HepG2 (cell line): ENCODE results near the gene UPK1A. TPM values are rescaled to one million over a fixed set of nuclear protein-coding genes. Genes with fewer than 3 reads are reported as not detected.

Source experiments
- CHD4 ChIP-seq: fragments of 200-600 bp; sonication (generic); IDR thresholded peaks from 2 replicates; pipeline ENCODE4 v1.7.0; 2017; ENCODE audit warnings: mild to moderate bottlenecking, low read length, borderline replicate concordance
- FOXA3 ChIP-seq: IDR thresholded peaks from 2 replicates; pipeline ENCODE4 v1.6.1; 2016; ENCODE audit warnings: missing genetic modification reagents, missing compliant biosample characterization
- GTF2F1 ChIP-seq: fragments of 150-350 bp; IDR thresholded peaks from 2 replicates; pipeline ENCODE4 v1.6.1; 2014; ENCODE audit warnings: low read length
- HOXA9 ChIP-seq: sonication (generic); formaldehyde crosslinking; IDR thresholded peaks from 2 replicates; pipeline ENCODE4 v1.8.1; 2022; ENCODE audit warnings: missing genetic modification reagents, mild to moderate bottlenecking, moderate library complexity, borderline replicate concordance
- NFKB2 ChIP-seq: sonication (generic); formaldehyde crosslinking; IDR thresholded peaks from 2 replicates; pipeline ENCODE4 v1.4.0; 2020; ENCODE audit warnings: missing genetic modification reagents, borderline replicate concordance
- POLR2AphosphoS2 ChIP-seq: IDR thresholded peaks from 2 replicates; pipeline ENCODE4 v1.6.1; 2011; ENCODE audit warnings: low read depth, low read length, improper control_type of control experiment
- SP140L ChIP-seq: sonication (generic); formaldehyde crosslinking; IDR thresholded peaks from 2 replicates; pipeline ENCODE4 v1.4.0; 2020; ENCODE audit warnings: missing genetic modification reagents, borderline replicate concordance
- TP53 ChIP-seq: sonication (generic); formaldehyde crosslinking; conservative IDR thresholded peaks from 2 replicates; pipeline ENCODE4 v1.4.0; 2020; ENCODE audit warnings: missing genetic modification reagents
- YEATS4 ChIP-seq: sonication (generic); formaldehyde crosslinking; IDR thresholded peaks from 2 replicates; pipeline ENCODE4 v1.4.0; 2020; ENCODE audit warnings: missing genetic modification reagents, borderline replicate concordance
- ZNF136 ChIP-seq: sonication (generic); formaldehyde crosslinking; IDR thresholded peaks from 2 replicates; pipeline ENCODE4 v1.8.1; 2022; ENCODE audit warnings: low read depth, mild to moderate bottlenecking, moderate library complexity, missing genetic modification reagents
- ZNF441 ChIP-seq: sonication (generic); formaldehyde crosslinking; IDR thresholded peaks from 2 replicates; pipeline ENCODE4 v1.7.0; 2021; ENCODE audit warnings: missing genetic modification reagents, borderline replicate concordance
- ZNF484 ChIP-seq: sonication (generic); formaldehyde crosslinking; IDR thresholded peaks from 2 replicates; pipeline ENCODE4 v1.5.1; 2020; ENCODE audit warnings: mild to moderate bottlenecking, low read depth, missing genetic modification reagents, borderline replicate concordance
- ZNF713 ChIP-seq: sonication (generic); formaldehyde crosslinking; IDR thresholded peaks from 2 replicates; pipeline ENCODE4 v1.4.0; 2020; ENCODE audit warnings: mild to moderate bottlenecking, missing genetic modification reagents
- ZNF773 ChIP-seq: sonication (generic); formaldehyde crosslinking; IDR thresholded peaks from 2 replicates; pipeline ENCODE4 v1.4.0; 2020; ENCODE audit warnings: missing genetic modification reagents, borderline replicate concordance
- polyA plus RNA-seq, 8 experiments: library from polyadenylated mRNA; depleted of rRNA in 3 of 8; stranded (reverse) in 7 of 8; unstranded in 1 of 8; fragments of >200 nt; fragmentation: Illumina TruSeq in 4 of 8; extraction: Trizol in 4 of 8; gene quantifications; 2 replicates each; pipeline versions ENCODE4 v1.2.1 to v1.2.3, GENCODE V29; 2011 to 2016; ENCODE audit warnings: low read depth in 4 of 8, missing spikeins in 1 of 8, mixed read lengths in 1 of 8; ENCODE audit not compliant: insufficient read depth in 1 of 8
- total RNA-seq, 5 experiments: library from RNA; depleted of rRNA; stranded (reverse); fragments of >200 nt; fragmentation: Illumina TruSeq; extraction: Trizol; gene quantifications; 2 replicates each; pipeline ENCODE4 v1.2.3, GENCODE V29; 2016; ENCODE audit warnings: low read depth in 1 of 5
- TF ChIP-seq, protein P1 (sequence below): sonication (generic); formaldehyde crosslinking; IDR thresholded peaks from 2 replicates; pipeline ENCODE4 v1.4.0; 2020; ENCODE audit warnings: missing genetic modification reagents, borderline replicate concordance
- TF ChIP-seq, protein P2 (sequence below): sonication (generic); formaldehyde crosslinking; IDR thresholded peaks from 2 replicates; pipeline ENCODE4 v1.9.0; 2021; ENCODE audit warnings: missing genetic modification reagents, borderline replicate concordance
- TF ChIP-seq, protein P3 (sequence below): sonication (generic); formaldehyde crosslinking; IDR thresholded peaks from 2 replicates; pipeline ENCODE4 v1.4.0; 2020; ENCODE audit warnings: missing genetic modification reagents
- TF ChIP-seq, protein P4 (sequence below): sonication (generic); formaldehyde crosslinking; IDR thresholded peaks from 2 replicates; pipeline ENCODE4 v1.8.0; 2022; ENCODE audit warnings: missing genetic modification reagents, mild to moderate bottlenecking, borderline replicate concordance
- TF ChIP-seq, protein P5 (sequence below): sonication (generic); formaldehyde crosslinking; IDR thresholded peaks from 2 replicates; pipeline ENCODE4 v1.5.0; 2020; ENCODE audit warnings: missing genetic modification reagents, mild to moderate bottlenecking, borderline replicate concordance

Gene UPK1A
- total and polyA plus RNA-seq, 2 of the 13 experiments (the other 11 are each of a cell fraction or from before 2014, with no cell fraction given) = 2.9 TPM; not detected in 1

DNA sequence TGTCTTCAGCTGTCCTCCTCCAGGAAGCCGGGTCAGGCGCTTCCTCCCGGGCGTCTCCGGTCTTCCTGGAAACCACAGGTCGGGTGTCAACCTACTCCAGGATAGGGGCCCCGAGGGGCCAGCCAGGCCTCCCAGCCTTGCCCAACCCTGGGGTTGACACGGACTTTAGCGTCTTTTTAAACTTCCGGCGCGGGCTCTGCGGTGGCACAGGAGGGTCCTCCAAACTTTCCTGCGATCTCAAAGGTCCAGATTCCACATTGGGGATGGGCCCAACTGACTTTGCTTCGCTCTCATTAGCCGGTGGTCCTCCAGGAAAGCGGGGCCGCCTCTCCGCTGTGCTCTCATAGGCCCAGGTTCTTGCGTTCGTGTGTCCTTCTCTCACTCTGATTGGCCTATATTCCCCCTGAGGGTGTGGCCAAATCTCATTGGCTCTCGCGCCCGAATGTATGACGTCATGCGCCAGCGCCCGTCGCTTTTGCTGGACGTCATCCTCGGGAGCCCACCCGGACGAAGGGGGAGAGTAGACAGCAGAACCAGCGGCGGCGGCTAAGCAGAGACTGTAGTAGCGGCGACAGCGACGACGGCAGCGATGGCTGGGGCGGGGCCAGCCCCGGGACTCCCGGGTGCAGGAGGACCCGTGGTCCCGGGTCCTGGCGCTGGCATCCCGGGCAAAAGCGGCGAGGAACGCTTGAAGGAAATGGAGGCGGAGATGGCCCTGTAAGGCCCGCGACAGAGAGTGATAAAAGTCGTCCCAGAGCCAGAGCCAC is 37.6 kb upstream of the UPK1A start, which contains the start of gene RBM42 (continued):
- TF ChIP-seq NFKB2 (CRISPR knock-in tag) (0 out of 2 replicates have a peak, but pooled peaks have one; percentile 8), FOXA3 (CRISPR knock-in tag) (0 out of 2 replicates have a peak, but pooled peaks have one; percentile 33), ZNF713 (CRISPR knock-in tag) (no peak), SP140L (CRISPR knock-in tag) (no peak), ZNF773 (CRISPR knock-in tag) (no peak), GTF2F1 (no peak), POLR2AphosphoS2 (no peak), HOXA9 (CRISPR knock-in tag) (no peak), ZNF484 (CRISPR knock-in tag) (no peak), ZNF441 (no peak; the same call in 1 of the 2 replicates), YEATS4 (peak; percentile 82; the same call in 1 of the 2 replicates), CHD4 (no peak), TP53 (peak; percentile 74; the same call in 1 of the 2 replicates), ZNF136 (CRISPR knock-in tag) (no peak)
- TF ChIP-seq, protein P1, sequence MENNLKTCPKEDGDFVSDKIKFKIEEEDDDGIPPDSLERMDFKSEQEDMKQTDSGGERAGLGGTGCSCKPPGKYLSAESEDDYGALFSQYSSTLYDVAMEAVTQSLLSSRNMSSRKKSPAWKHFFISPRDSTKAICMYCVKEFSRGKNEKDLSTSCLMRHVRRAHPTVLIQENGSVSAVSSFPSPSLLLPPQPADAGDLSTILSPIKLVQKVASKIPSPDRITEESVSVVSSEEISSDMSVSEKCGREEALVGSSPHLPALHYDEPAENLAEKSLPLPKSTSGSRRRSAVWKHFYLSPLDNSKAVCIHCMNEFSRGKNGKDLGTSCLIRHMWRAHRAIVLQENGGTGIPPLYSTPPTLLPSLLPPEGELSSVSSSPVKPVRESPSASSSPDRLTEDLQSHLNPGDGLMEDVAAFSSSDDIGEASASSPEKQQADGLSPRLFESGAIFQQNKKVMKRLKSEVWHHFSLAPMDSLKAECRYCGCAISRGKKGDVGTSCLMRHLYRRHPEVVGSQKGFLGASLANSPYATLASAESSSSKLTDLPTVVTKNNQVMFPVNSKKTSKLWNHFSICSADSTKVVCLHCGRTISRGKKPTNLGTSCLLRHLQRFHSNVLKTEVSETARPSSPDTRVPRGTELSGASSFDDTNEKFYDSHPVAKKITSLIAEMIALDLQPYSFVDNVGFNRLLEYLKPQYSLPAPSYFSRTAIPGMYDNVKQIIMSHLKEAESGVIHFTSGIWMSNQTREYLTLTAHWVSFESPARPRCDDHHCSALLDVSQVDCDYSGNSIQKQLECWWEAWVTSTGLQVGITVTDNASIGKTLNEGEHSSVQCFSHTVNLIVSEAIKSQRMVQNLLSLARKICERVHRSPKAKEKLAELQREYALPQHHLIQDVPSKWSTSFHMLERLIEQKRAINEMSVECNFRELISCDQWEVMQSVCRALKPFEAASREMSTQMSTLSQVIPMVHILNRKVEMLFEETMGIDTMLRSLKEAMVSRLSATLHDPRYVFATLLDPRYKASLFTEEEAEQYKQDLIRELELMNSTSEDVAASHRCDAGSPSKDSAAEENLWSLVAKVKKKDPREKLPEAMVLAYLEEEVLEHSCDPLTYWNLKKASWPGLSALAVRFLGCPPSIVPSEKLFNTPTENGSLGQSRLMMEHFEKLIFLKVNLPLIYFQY (CRISPR knock-in tag) = no peak; the same call in 1 of the 2 replicates
- TF ChIP-seq, protein P2, sequence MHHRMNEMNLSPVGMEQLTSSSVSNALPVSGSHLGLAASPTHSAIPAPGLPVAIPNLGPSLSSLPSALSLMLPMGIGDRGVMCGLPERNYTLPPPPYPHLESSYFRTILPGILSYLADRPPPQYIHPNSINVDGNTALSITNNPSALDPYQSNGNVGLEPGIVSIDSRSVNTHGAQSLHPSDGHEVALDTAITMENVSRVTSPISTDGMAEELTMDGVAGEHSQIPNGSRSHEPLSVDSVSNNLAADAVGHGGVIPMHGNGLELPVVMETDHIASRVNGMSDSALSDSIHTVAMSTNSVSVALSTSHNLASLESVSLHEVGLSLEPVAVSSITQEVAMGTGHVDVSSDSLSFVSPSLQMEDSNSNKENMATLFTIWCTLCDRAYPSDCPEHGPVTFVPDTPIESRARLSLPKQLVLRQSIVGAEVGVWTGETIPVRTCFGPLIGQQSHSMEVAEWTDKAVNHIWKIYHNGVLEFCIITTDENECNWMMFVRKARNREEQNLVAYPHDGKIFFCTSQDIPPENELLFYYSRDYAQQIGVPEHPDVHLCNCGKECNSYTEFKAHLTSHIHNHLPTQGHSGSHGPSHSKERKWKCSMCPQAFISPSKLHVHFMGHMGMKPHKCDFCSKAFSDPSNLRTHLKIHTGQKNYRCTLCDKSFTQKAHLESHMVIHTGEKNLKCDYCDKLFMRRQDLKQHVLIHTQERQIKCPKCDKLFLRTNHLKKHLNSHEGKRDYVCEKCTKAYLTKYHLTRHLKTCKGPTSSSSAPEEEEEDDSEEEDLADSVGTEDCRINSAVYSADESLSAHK = no peak
- TF ChIP-seq, protein P3, sequence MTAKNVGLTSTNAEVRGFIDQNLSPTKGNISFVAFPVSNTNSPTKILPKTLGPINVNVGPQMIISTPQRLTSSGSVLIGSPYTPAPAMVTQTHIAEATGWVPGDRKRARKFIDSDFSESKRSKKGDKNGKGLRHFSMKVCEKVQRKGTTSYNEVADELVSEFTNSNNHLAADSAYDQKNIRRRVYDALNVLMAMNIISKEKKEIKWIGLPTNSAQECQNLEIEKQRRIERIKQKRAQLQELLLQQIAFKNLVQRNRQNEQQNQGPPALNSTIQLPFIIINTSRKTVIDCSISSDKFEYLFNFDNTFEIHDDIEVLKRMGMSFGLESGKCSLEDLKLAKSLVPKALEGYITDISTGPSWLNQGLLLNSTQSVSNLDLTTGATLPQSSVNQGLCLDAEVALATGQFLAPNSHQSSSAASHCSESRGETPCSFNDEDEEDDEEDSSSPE = peak; percentile 80
- TF ChIP-seq, protein P4, sequence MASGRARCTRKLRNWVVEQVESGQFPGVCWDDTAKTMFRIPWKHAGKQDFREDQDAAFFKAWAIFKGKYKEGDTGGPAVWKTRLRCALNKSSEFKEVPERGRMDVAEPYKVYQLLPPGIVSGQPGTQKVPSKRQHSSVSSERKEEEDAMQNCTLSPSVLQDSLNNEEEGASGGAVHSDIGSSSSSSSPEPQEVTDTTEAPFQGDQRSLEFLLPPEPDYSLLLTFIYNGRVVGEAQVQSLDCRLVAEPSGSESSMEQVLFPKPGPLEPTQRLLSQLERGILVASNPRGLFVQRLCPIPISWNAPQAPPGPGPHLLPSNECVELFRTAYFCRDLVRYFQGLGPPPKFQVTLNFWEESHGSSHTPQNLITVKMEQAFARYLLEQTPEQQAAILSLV (CRISPR knock-in tag) = peak; percentile 93
- TF ChIP-seq, protein P5, sequence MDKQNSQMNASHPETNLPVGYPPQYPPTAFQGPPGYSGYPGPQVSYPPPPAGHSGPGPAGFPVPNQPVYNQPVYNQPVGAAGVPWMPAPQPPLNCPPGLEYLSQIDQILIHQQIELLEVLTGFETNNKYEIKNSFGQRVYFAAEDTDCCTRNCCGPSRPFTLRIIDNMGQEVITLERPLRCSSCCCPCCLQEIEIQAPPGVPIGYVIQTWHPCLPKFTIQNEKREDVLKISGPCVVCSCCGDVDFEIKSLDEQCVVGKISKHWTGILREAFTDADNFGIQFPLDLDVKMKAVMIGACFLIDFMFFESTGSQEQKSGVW = no peak
